HepG2 (cell line): ENCODE data around the gene STXBP4. TPM values are rescaled to one million over a fixed set of nuclear protein-coding genes. Genes with fewer than 3 reads are reported as not detected.

Experiments
- BORCS8-MEF2B ChIP-seq: sonication (generic); formaldehyde crosslinking; IDR thresholded peaks from 2 replicates; pipeline ENCODE4 v1.8.0; 2022; ENCODE audit warnings: mild to moderate bottlenecking, missing genetic modification reagents
- CREB1 ChIP-seq, 2 experiments: fragments of 450-650 bp in 1 of 2; IDR thresholded peaks; 2 replicates each; pipeline ENCODE4 v1.6.1; 2016 to 2017; ENCODE audit warnings: control low read depth in 1 of 2, mild to moderate bottlenecking in 1 of 2, missing compliant biosample characterization in 1 of 2, missing genetic modification characterization in 1 of 2
- ETS1 ChIP-seq: sonication (generic); formaldehyde crosslinking; IDR thresholded peaks from 2 replicates; pipeline ENCODE4 v1.4.0; 2020; ENCODE audit warnings: missing genetic modification reagents
- GATAD2A ChIP-seq: IDR thresholded peaks from 2 replicates; pipeline ENCODE4 v1.6.1; 2016
- GLI4 ChIP-seq: sonication (generic); formaldehyde crosslinking; IDR thresholded peaks from 2 replicates; pipeline ENCODE4 v1.5.1; 2020; ENCODE audit warnings: missing genetic modification reagents, mild to moderate bottlenecking, moderate library complexity, borderline replicate concordance
- HIC2 ChIP-seq: sonication (generic); formaldehyde crosslinking; IDR thresholded peaks from 2 replicates; pipeline ENCODE4 v1.9.0; 2022; ENCODE audit warnings: low read depth, missing genetic modification reagents
- HNRNPUL1 ChIP-seq: fragments of 200-400 bp; formaldehyde crosslinking; IDR thresholded peaks from 2 replicates; pipeline ENCODE4 v1.6.1; 2017; ENCODE audit warnings: low read depth, mild to moderate bottlenecking, low read length, moderate library complexity
- IRF2 ChIP-seq: IDR thresholded peaks from 2 replicates; pipeline ENCODE4 v1.6.1; 2018; ENCODE audit warnings: missing genetic modification reagents, missing compliant biosample characterization
- JUN ChIP-seq: sonication (generic); formaldehyde crosslinking; IDR thresholded peaks from 2 replicates; pipeline ENCODE4 v1.4.0; 2020; ENCODE audit warnings: mild to moderate bottlenecking, missing genetic modification reagents
- LBX2 ChIP-seq: sonication (generic); formaldehyde crosslinking; IDR thresholded peaks from 2 replicates; pipeline ENCODE4 v1.5.0; 2020; ENCODE audit warnings: missing genetic modification reagents, mild to moderate bottlenecking, borderline replicate concordance
- NFKB2 ChIP-seq: sonication (generic); formaldehyde crosslinking; IDR thresholded peaks from 2 replicates; pipeline ENCODE4 v1.4.0; 2020; ENCODE audit warnings: missing genetic modification reagents, borderline replicate concordance
- POLR2AphosphoS2 ChIP-seq: IDR thresholded peaks from 2 replicates; pipeline ENCODE4 v1.6.1; 2011; ENCODE audit warnings: low read depth, low read length, improper control_type of control experiment
- PREB ChIP-seq: sonication (generic); formaldehyde crosslinking; IDR thresholded peaks from 2 replicates; pipeline ENCODE4 v1.4.0; 2020; ENCODE audit warnings: missing genetic modification reagents
- TERF1 ChIP-seq: sonication (generic); formaldehyde crosslinking; IDR thresholded peaks from 2 replicates; pipeline ENCODE4 v1.8.0; 2022; ENCODE audit warnings: mild to moderate bottlenecking, missing genetic modification reagents, moderate library complexity
- ZBTB20 ChIP-seq: sonication (generic); formaldehyde crosslinking; IDR thresholded peaks from 2 replicates; pipeline ENCODE4 v1.8.1; 2023; ENCODE audit warnings: missing genetic modification reagents, low read depth, mild to moderate bottlenecking, borderline replicate concordance
- ZFP1 ChIP-seq: IDR thresholded peaks from 2 replicates; pipeline ENCODE4 v1.6.1; 2016
- ZNF121 ChIP-seq: sonication (generic); formaldehyde crosslinking; IDR thresholded peaks from 2 replicates; pipeline ENCODE4 v1.5.0; 2020; ENCODE audit warnings: mild to moderate bottlenecking, missing genetic modification reagents
- ZNF354B ChIP-seq: sonication (generic); formaldehyde crosslinking; IDR thresholded peaks from 2 replicates; pipeline ENCODE4 v1.8.0; 2022; ENCODE audit warnings: mild to moderate bottlenecking, missing genetic modification reagents
- ZNF605 ChIP-seq: sonication (generic); formaldehyde crosslinking; IDR thresholded peaks from 2 replicates; pipeline ENCODE4 v1.8.0; 2022; ENCODE audit warnings: mild to moderate bottlenecking, missing genetic modification reagents
- ZNF607 ChIP-seq: sonication (generic); formaldehyde crosslinking; IDR thresholded peaks from 2 replicates; pipeline ENCODE4 v1.5.1; 2020; ENCODE audit warnings: missing genetic modification reagents, mild to moderate bottlenecking, borderline replicate concordance
- ZNF616 ChIP-seq: sonication (generic); formaldehyde crosslinking; IDR thresholded peaks from 2 replicates; pipeline ENCODE4 v1.5.0; 2020; ENCODE audit warnings: low read depth, mild to moderate bottlenecking, missing genetic modification reagents
- ZNF850 ChIP-seq: sonication (generic); formaldehyde crosslinking; conservative IDR thresholded peaks from 2 replicates; pipeline ENCODE4 v1.9.0; 2021; ENCODE audit warnings: mild to moderate bottlenecking, missing genetic modification reagents
- ZSCAN25 ChIP-seq: sonication (generic); formaldehyde crosslinking; IDR thresholded peaks from 2 replicates; pipeline ENCODE4 v1.8.0; 2022; ENCODE audit warnings: mild to moderate bottlenecking, missing genetic modification reagents
- ZSCAN5A ChIP-seq: sonication (generic); formaldehyde crosslinking; IDR thresholded peaks from 2 replicates; pipeline ENCODE4 v1.8.0; 2022; ENCODE audit warnings: mild to moderate bottlenecking, missing genetic modification reagents, borderline replicate concordance
- polyA plus RNA-seq, 8 experiments: library from polyadenylated mRNA; depleted of rRNA in 3 of 8; stranded (reverse) in 7 of 8; unstranded in 1 of 8; fragments of >200 nt; fragmentation: Illumina TruSeq in 4 of 8; extraction: Trizol in 4 of 8; gene quantifications; 2 replicates each; pipeline versions ENCODE4 v1.2.1 to v1.2.3, GENCODE V29; 2011 to 2016; ENCODE audit warnings: low read depth in 4 of 8, missing spikeins in 1 of 8, mixed read lengths in 1 of 8; ENCODE audit not compliant: insufficient read depth in 1 of 8
- total RNA-seq, 5 experiments: library from RNA; depleted of rRNA; stranded (reverse); fragments of >200 nt; fragmentation: Illumina TruSeq; extraction: Trizol; gene quantifications; 2 replicates each; pipeline ENCODE4 v1.2.3, GENCODE V29; 2016; ENCODE audit warnings: low read depth in 1 of 5

Gene STXBP4
- total and polyA plus RNA-seq, 2 of the 13 experiments (the other 11 are each of a cell fraction or from before 2014, with no cell fraction given), result 8.5 to 36.1 TPM

- no peak for TF ChIP-seq PREB (CRISPR knock-in tag)
- no peak for TF ChIP-seq GATAD2A (CRISPR knock-in tag)
- no peak for TF ChIP-seq ETS1 (CRISPR knock-in tag)
- TF ChIP-seq ZFP1, result no peak
- no peak for TF ChIP-seq POLR2AphosphoS2
- no peak for TF ChIP-seq ZNF616 (CRISPR knock-in tag)
- no peak for TF ChIP-seq ZNF850 (CRISPR knock-in tag)
- 0 out of 2 replicates have a peak, but pooled peaks have one; percentile 9 for TF ChIP-seq IRF2 (CRISPR knock-in tag)
- TF ChIP-seq ZSCAN25 (CRISPR knock-in tag), result no peak
- TF ChIP-seq ZNF121 (CRISPR knock-in tag), result no peak
- TF ChIP-seq GLI4 (CRISPR knock-in tag), result no peak
- no peak for TF ChIP-seq ZNF607 (CRISPR knock-in tag)
- no peak for TF ChIP-seq ZSCAN5A (CRISPR knock-in tag)
- TF ChIP-seq BORCS8-MEF2B, result no peak
- no peak for TF ChIP-seq LBX2 (CRISPR knock-in tag)
- TF ChIP-seq JUN (CRISPR knock-in tag), result peak; percentile 42; the same call in 1 of the 2 replicates
- no peak for TF ChIP-seq TERF1 (CRISPR knock-in tag)
- TF ChIP-seq ZBTB20 (CRISPR knock-in tag), result no peak
- no peak for TF ChIP-seq HNRNPUL1
- TF ChIP-seq ZNF605, result no peak
- no peak for TF ChIP-seq NFKB2 (CRISPR knock-in tag)
- TF ChIP-seq HIC2 (CRISPR knock-in tag), result no peak
- no peak for TF ChIP-seq ZNF354B (CRISPR knock-in tag)
- TF ChIP-seq CREB1 (IDR thresholded peaks at IDR 0.05), result no peak
- 0 out of 2 replicates have a peak, but pooled peaks have one; percentile 16 for TF ChIP-seq CREB1 (CRISPR knock-in tag; IDR thresholded peaks at IDR 0.05)
Measured at GRCh38 chr17:54967621-54968261, 824 bp upstream of the STXBP4 start (continued).
